B cell (primary cell): ENCODE data around the gene PITPNM3. TPM values are rescaled to one million over a fixed set of nuclear protein-coding genes. Genes with fewer than 3 reads are reported as not detected.

Experiments used
- ATAC-seq: fragments of 200-7000 bp; cut with Tn5 transposase; one replicate; pipeline ENCODE4 v1.10.0; 2021; ENCODE audit warnings: low read depth, mild to moderate bottlenecking, moderate number of reproducible peaks, moderate library complexity
- CTCF ChIA-PET: fragments of 350-600 bp; sonication (Branson Sonifier 250); formaldehyde crosslinking; loops from one replicate; lab custom pipeline; 2021; ENCODE audit warnings: antibody characterized with exemption, inconsistent platforms; lab: Charles Lee
- POLR2A ChIA-PET: fragments of 350-600 bp; sonication (Branson Sonifier 250); formaldehyde crosslinking; loops from one replicate; lab custom pipeline; 2021; ENCODE audit warnings: antibody characterized with exemption; lab: Charles Lee
- DNase-seq: peaks from one replicate; pipeline ENCODE4 v3.0.0; 2013
- H2AFZ ChIP-seq: 2 replicates; pipeline ENCODE4 v1.6.1; 2012; ENCODE audit warnings: mild to moderate bottlenecking, low read depth, low read length; ENCODE audit not compliant: insufficient read depth, poor library complexity, severe bottlenecking
- H3K27ac ChIP-seq, 2 donors: 1 replicate in 1 of 2; 2 replicates in 1 of 2; pipeline ENCODE4 v1.5.1; 2012 to 2013; ENCODE audit warnings: low read length in 2 of 2, mild to moderate bottlenecking in 2 of 2, moderate library complexity in 1 of 2
- H3K27me3 ChIP-seq, 4 experiments: fragments of 200-600 bp in 1 of 4; sonication (generic) in 1 of 4; replicated peaks in 1 of 4; 1 replicate in 2 of 4; 2 replicates in 2 of 4; pipeline versions ENCODE4 v1.6.1 to v1.7.0; 2013 to 2016; ENCODE audit warnings: low read length in 3 of 4, mild to moderate bottlenecking in 2 of 4, mixed read lengths in 1 of 4, moderate library complexity in 1 of 4; ENCODE audit not compliant: insufficient read depth in 4 of 4, control insufficient read depth in 3 of 4; ENCODE audit errors: control extremely low read depth in 1 of 4
- H3K36me3 ChIP-seq, 2 experiments: replicated peaks in 1 of 2; 1 replicate in 1 of 2; 2 replicates in 1 of 2; pipeline versions ENCODE4 v1.6.1 to v1.7.1; 2013; ENCODE audit warnings: low read length in 1 of 2; ENCODE audit not compliant: insufficient read depth in 2 of 2, control insufficient read depth in 1 of 2; ENCODE audit errors: control extremely low read depth in 1 of 2, extremely low read depth in 1 of 2
- H3K4me1 ChIP-seq, 2 donors: fragments of 200-600 bp in 1 of 2; sonication (generic) in 1 of 2; 1 replicate in 1 of 2; 2 replicates in 1 of 2; pipeline versions ENCODE4 v1.5.1 to v1.6.1; 2013 to 2017; ENCODE audit warnings: low read length in 2 of 2; ENCODE audit not compliant: control insufficient read depth in 2 of 2, insufficient read depth in 2 of 2
- H3K4me2 ChIP-seq: replicated peaks from 2 replicates; pipeline ENCODE3; 2012; ENCODE audit warnings: mild to moderate bottlenecking, low read depth, low read length; ENCODE audit not compliant: poor library complexity, severe bottlenecking
- H3K4me3 ChIP-seq, 5 experiments: fragments of 200-600 bp in 1 of 5; sonication (generic) in 1 of 5; 1 replicate in 3 of 5; 2 replicates in 2 of 5; pipeline versions ENCODE4 v1.5.1 to v1.7.0; 2011 to 2016; ENCODE audit warnings: low read length in 4 of 5, mild to moderate bottlenecking in 4 of 5, low read depth in 2 of 5, control low read depth in 1 of 5, moderate library complexity in 1 of 5; ENCODE audit not compliant: insufficient read depth in 1 of 5; ENCODE audit errors: control extremely low read depth in 1 of 5, extremely low read depth in 1 of 5
- H3K79me2 ChIP-seq: fragments of 200-600 bp; sonication (generic); one replicate; pipeline ENCODE4 v1.6.0; 2016; ENCODE audit warnings: low read length; ENCODE audit not compliant: control insufficient read depth, insufficient read depth
- H3K9ac ChIP-seq: fragments of 200-600 bp; sonication (generic); 2 replicates; pipeline ENCODE4 v1.6.1; 2017; ENCODE audit warnings: mild to moderate bottlenecking, low read length, moderate library complexity
- H3K9me3 ChIP-seq, 3 donors: one replicate each; pipeline versions ENCODE4 v1.6.1 to v1.7.1; 2013; ENCODE audit warnings: low read length in 2 of 3; ENCODE audit not compliant: control insufficient read depth in 2 of 3, insufficient read depth in 1 of 3; ENCODE audit errors: control extremely low read depth in 1 of 3
- H4K20me1 ChIP-seq: 2 replicates; pipeline ENCODE4 v1.6.0; 2012; ENCODE audit warnings: mild to moderate bottlenecking, low read length; ENCODE audit not compliant: insufficient read depth, control insufficient read depth, poor library complexity, severe bottlenecking
- H3K27ac Mint-ChIP-seq: one replicate; pipeline ENCODE4 v1.8.0; 2021; ENCODE audit warnings: mixed read lengths
- H3K27me3 Mint-ChIP-seq: one replicate; pipeline ENCODE4 v1.8.0; 2021; ENCODE audit warnings: mixed read lengths
- H3K4me1 Mint-ChIP-seq: one replicate; pipeline ENCODE4 v1.8.0; 2021; ENCODE audit warnings: mixed read lengths
- H3K4me3 Mint-ChIP-seq: one replicate; pipeline ENCODE4 v1.8.0; 2021; ENCODE audit warnings: mixed read lengths
- H3K9me3 Mint-ChIP-seq: one replicate; pipeline ENCODE4 v1.8.0; 2022; ENCODE audit warnings: mixed read lengths; ENCODE audit not compliant: insufficient read depth
- CTCF ChIP-seq: fragments of 200-600 bp; IDR thresholded peaks from one replicate; pipeline ENCODE4 v1.8.0; 2022; ENCODE audit warnings: antibody characterized with exemption, mild to moderate bottlenecking
- EZH2 ChIP-seq: IDR thresholded peaks from 2 replicates; pipeline ENCODE4 v1.6.1; 2012; ENCODE audit warnings: borderline replicate concordance, low read depth, mild to moderate bottlenecking, moderate library complexity, low read length; ENCODE audit not compliant: insufficient read depth, poor library complexity, severe bottlenecking
- WGBS: methylation state at CpG from one replicate; pipeline ENCODE4 v1.1.5; 2013; ENCODE audit warnings: missing lambda C conversion rate; ENCODE audit not compliant: insufficient coverage; 5-methylcytosine and 5-hydroxymethylcytosine counted together
- intact Hi-C: fragments of 100-400 bp; cut with micrococcal nuclease; formaldehyde crosslinking; loops from one replicate; pipeline ENCODE4 v1.10.0; 2022
- polyA plus RNA-seq: library from polyadenylated mRNA; depleted of rRNA; stranded (reverse); fragments of >200 nt; gene quantifications from 2 replicates; pipeline ENCODE4 v1.2.3, GENCODE V29; 2012
- total RNA-seq, 2 donors: library from RNA; stranded (reverse); fragments of 120-200 nt in 1 of 2; gene quantifications; 1 replicate in 1 of 2; 2 replicates in 1 of 2; pipeline versions ENCODE4 v1.2.3 to v1.2.4, GENCODE V29; 2013 to 2022

PITPNM3 gene
- total and polyA plus RNA-seq, 2 donors (not counting 1 experiment from before 2014, with no cell fraction given): 0.31 to 0.49 TPM

- peaks cover 14% of the 10 kb centered on the region for H3K4me1 Mint-ChIP-seq
- H4K20me1 ChIP-seq: no peaks in the 10 kb centered on the region
- no peaks in the 10 kb centered on the region for H3K79me2 ChIP-seq
- intact Hi-C loops: loop anchor here (5.0 kb wide), 1 partner anchor 125 kb away; no protein-coding TSS in a partner anchor
- no peak overlapping the region for H3K4me3 Mint-ChIP-seq
- WGBS: no CpG with 5 or more reads among the region's 4 CpGs
- no peak for DNase-seq
- H3K27ac Mint-ChIP-seq: no peak overlapping the region
- no peak overlapping the region for H3K4me3 ChIP-seq
- CTCF ChIA-PET: no interaction called here
- no peaks in the 10 kb centered on the region for H3K27me3 ChIP-seq
- no peak overlapping the region for H3K9ac ChIP-seq
- H3K4me1 ChIP-seq: peaks cover 11 to 12% of the 10 kb centered on the region in 2 donors
- TF ChIP-seq EZH2 (no peak), CTCF (no peak)
- POLR2A ChIA-PET: no interaction called here
- no peak overlapping the region for H2AFZ ChIP-seq
- H3K9me3 Mint-ChIP-seq: no peaks in the 10 kb centered on the region
- ATAC-seq: no peak
- H3K36me3 ChIP-seq: peaks cover 15 to 30% of the 10 kb centered on the region in 2 experiments
- H3K9me3 ChIP-seq: no peaks in the 10 kb centered on the region
- no peaks in the 10 kb centered on the region for H3K27me3 Mint-ChIP-seq
- H3K27ac ChIP-seq: no peak overlapping the region
- H3K4me2 ChIP-seq: no peak overlapping the region
These were observed 40.6 kb upstream of the PITPNM3 start for GRCh38 chr17:6596941-6597340.

- H3K4me1 ChIP-seq: peaks cover 11 to 12% of the 10 kb centered on the region in 2 donors
- no peak overlapping the region for H3K27ac ChIP-seq
- Mint-ChIP-seq H3K27me3 (no peaks in the 10 kb centered on the region), H3K27ac (no peak overlapping the region), H3K9me3 (no peaks in the 10 kb centered on the region), H3K4me3 (no peak overlapping the region), H3K4me1 (peaks cover 14% of the 10 kb centered on the region)
- H3K36me3 ChIP-seq: peaks cover 15 to 27% of the 10 kb centered on the region in 2 experiments
- H4K20me1 ChIP-seq: no peaks in the 10 kb centered on the region
- 100% methylated on average over 1 of the region's 2 CpGs for WGBS
- H3K4me3 ChIP-seq: no peak overlapping the region
- no peak for DNase-seq
- H3K4me2 ChIP-seq: no peak overlapping the region
- no peaks in the 10 kb centered on the region for H3K27me3 ChIP-seq
- POLR2A ChIA-PET: no interaction called here
- H3K9me3 ChIP-seq: no peaks in the 10 kb centered on the region
- CTCF ChIA-PET: no interaction called here
- no peak overlapping the region for H2AFZ ChIP-seq
- no peak for ATAC-seq
- intact Hi-C loops: loop anchor here (5.0 kb wide), 1 partner anchor 124 kb away; no protein-coding TSS in a partner anchor
- no peak overlapping the region for H3K9ac ChIP-seq
- no peak for TF ChIP-seq EZH2
- no peak for TF ChIP-seq CTCF
- H3K79me2 ChIP-seq: no peaks in the 10 kb centered on the region
These were observed 40.2 kb upstream of the PITPNM3 start for GRCh38 chr17:6596511-6596910.
